ENCODE data around the gene ENPP6.

DNA sequence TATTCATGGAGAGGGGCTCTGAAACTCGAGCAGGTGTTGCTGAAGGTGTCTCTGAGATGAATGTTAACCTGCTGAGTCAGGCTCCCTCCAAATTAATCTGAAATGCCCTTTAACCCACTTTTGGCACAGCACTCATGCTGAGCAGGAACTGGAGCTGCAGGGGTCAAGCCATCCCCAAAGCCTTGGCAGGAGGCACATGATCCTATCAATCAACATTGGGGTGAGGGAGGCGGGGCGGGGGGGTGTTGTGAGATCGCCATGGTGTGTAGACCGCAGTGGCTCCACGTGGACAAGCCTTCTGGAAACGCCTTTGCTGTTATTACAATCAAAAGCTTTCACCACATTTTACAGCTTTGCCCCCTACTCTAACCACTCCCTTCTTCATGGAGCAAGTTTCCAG, 16.5 kb downstream of the ENPP6 start:
- TF ChIP-seq, protein P1, sequence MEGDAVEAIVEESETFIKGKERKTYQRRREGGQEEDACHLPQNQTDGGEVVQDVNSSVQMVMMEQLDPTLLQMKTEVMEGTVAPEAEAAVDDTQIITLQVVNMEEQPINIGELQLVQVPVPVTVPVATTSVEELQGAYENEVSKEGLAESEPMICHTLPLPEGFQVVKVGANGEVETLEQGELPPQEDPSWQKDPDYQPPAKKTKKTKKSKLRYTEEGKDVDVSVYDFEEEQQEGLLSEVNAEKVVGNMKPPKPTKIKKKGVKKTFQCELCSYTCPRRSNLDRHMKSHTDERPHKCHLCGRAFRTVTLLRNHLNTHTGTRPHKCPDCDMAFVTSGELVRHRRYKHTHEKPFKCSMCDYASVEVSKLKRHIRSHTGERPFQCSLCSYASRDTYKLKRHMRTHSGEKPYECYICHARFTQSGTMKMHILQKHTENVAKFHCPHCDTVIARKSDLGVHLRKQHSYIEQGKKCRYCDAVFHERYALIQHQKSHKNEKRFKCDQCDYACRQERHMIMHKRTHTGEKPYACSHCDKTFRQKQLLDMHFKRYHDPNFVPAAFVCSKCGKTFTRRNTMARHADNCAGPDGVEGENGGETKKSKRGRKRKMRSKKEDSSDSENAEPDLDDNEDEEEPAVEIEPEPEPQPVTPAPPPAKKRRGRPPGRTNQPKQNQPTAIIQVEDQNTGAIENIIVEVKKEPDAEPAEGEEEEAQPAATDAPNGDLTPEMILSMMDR (IDR thresholded peaks at IDR 0.05): no peak
- no peak for TF ChIP-seq EZH2 (IDR thresholded peaks at IDR 0.05; ENCODE audit: borderline replicate concordance, insufficient read depth, low read depth, low read length, poor library complexity, severe bottlenecking)
